Measurements from ENCODE around the gene ABLIM2. TPM values are rescaled to one million over a fixed set of nuclear protein-coding genes. Genes with fewer than 3 reads are reported as not detected.

Gene ABLIM2
- total RNA-seq, 2 donors from 2014 or later = 2.6 to 7.3 TPM

GRCh38 chr4:8165374-8165896, 6.8 kb upstream of the ABLIM2 start:
- no peak overlapping the region for H3K4me3 ChIP-seq
- no peaks in the 10 kb centered on the region for H3K9me3 ChIP-seq
- no peak overlapping the region for H3K27ac ChIP-seq
- intact Hi-C loops (cut with DNase I) = no loop called here
- no peaks in the 10 kb centered on the region for H3K27me3 ChIP-seq (replicated peaks; ENCODE audit: insufficient read depth)
- no peaks in the 10 kb centered on the region for H3K36me3 ChIP-seq
- no peaks in the 10 kb centered on the region for H3K4me1 ChIP-seq (replicated peaks)
- no peak for TF ChIP-seq CTCF (IDR thresholded peaks at IDR 0.05)
- TF ChIP-seq POLR2A (IDR thresholded peaks at IDR 0.05) = no peak
- TF ChIP-seq POLR2AphosphoS5 (IDR thresholded peaks at IDR 0.05) = no peak
- DNase-seq (ENCODE audit: low spot score) = no peak
- WGBS = 47% methylated on average over 6 of the region's 6 CpGs

GRCh38 chr4:8164687-8165086, 6.1 kb upstream of the ABLIM2 start:
- no peak for DNase-seq (ENCODE audit: low spot score)
- intact Hi-C loops (cut with DNase I) = no loop called here
- no peaks in the 10 kb centered on the region for H3K9me3 ChIP-seq
- TF ChIP-seq CTCF (IDR thresholded peaks at IDR 0.05) (no peak), POLR2A (IDR thresholded peaks at IDR 0.05) (no peak), POLR2AphosphoS5 (IDR thresholded peaks at IDR 0.05) (no peak)
- H3K27ac ChIP-seq = no peak overlapping the region
- no peak overlapping the region for H3K4me3 ChIP-seq
- H3K27me3 ChIP-seq (replicated peaks; ENCODE audit: insufficient read depth) = no peaks in the 10 kb centered on the region
- H3K36me3 ChIP-seq = no peaks in the 10 kb centered on the region
- WGBS = 88% methylated on average over 10 of the region's 10 CpGs
- H3K4me1 ChIP-seq (replicated peaks) = peaks cover 4% of the 10 kb centered on the region

GRCh38 chr4:8164194-8164565, 5.6 kb upstream of the ABLIM2 start:
- DNase-seq (ENCODE audit: low spot score) = no peak

GRCh38 chr4:8163436-8164193, 5.0 kb upstream of the ABLIM2 start:
- Histone ChIP-seq H3K36me3 (no peaks in the 10 kb centered on the region), H3K4me1 (replicated peaks) (peaks cover 4% of the 10 kb centered on the region), H3K9me3 (no peaks in the 10 kb centered on the region), H3K27me3 (replicated peaks; ENCODE audit: insufficient read depth) (no peaks in the 10 kb centered on the region), H3K4me3 (no peak overlapping the region), H3K27ac (no peak overlapping the region)
- intact Hi-C loops (cut with DNase I) = no loop called here
- no peak for DNase-seq (ENCODE audit: low spot score)
- no peak for TF ChIP-seq POLR2AphosphoS5 (IDR thresholded peaks at IDR 0.05)
- TF ChIP-seq POLR2A (IDR thresholded peaks at IDR 0.05) = no peak
- TF ChIP-seq CTCF (IDR thresholded peaks at IDR 0.05) = no peak
- WGBS = 84% methylated on average over 18 of the region's 19 CpGs

More at GRCh38 chr4:8164194-8164565, 5.6 kb upstream of the ABLIM2 start:
- WGBS = 83% methylated on average over 9 of the region's 9 CpGs
- intact Hi-C loops (cut with DNase I) = no loop called here
- Histone ChIP-seq H3K36me3 (no peaks in the 10 kb centered on the region), H3K9me3 (no peaks in the 10 kb centered on the region), H3K4me3 (no peak overlapping the region), H3K4me1 (replicated peaks) (peaks cover 4% of the 10 kb centered on the region), H3K27me3 (replicated peaks; ENCODE audit: insufficient read depth) (no peaks in the 10 kb centered on the region), H3K27ac (no peak overlapping the region)
- TF ChIP-seq POLR2A (IDR thresholded peaks at IDR 0.05) (no peak), POLR2AphosphoS5 (IDR thresholded peaks at IDR 0.05) (no peak), CTCF (IDR thresholded peaks at IDR 0.05) (no peak)

GRCh38 chr4:8163026-8163425, 4.4 kb upstream of the ABLIM2 start:
- Histone ChIP-seq H3K4me1 (replicated peaks) (peaks cover 8% of the 10 kb centered on the region), H3K4me3 (no peak overlapping the region), H3K27me3 (replicated peaks; ENCODE audit: insufficient read depth) (peaks cover under 1% of the 10 kb centered on the region), H3K9me3 (no peaks in the 10 kb centered on the region), H3K27ac (no peak overlapping the region), H3K36me3 (no peaks in the 10 kb centered on the region)
- intact Hi-C loops (cut with DNase I) = no loop called here
- 85% methylated on average over 5 of the region's 7 CpGs for whole genome bisulfite sequencing
- TF ChIP-seq POLR2AphosphoS5 (IDR thresholded peaks at IDR 0.05) = no peak
- TF ChIP-seq POLR2A (IDR thresholded peaks at IDR 0.05) = no peak
- no peak for TF ChIP-seq CTCF (IDR thresholded peaks at IDR 0.05)
- no peak for DNase-seq (ENCODE audit: low spot score)
